Thyroid gland (tissue), 4 donors: ENCODE data around the gene ANXA6.

Source experiments
- CTCF ChIP-seq, 6 experiments: fragments of 200-600 bp in 3 of 6; fragments of 450-650 bp in 3 of 6; sonication (generic) in 3 of 6; IDR thresholded peaks; one replicate each; pipeline ENCODE4 v1.5.1; 2016 to 2019; ENCODE audit warnings: antibody characterized with exemption in 6 of 6, mild to moderate bottlenecking in 2 of 6, inconsistent platforms in 1 of 6, moderate library complexity in 1 of 6
- POLR2A ChIP-seq, 2 donors: fragments of 450-650 bp; IDR thresholded peaks; one replicate each; pipeline ENCODE4 v1.6.1; 2017; ENCODE audit warnings: antibody characterized with exemption in 2 of 2, mild to moderate bottlenecking in 2 of 2, moderate library complexity in 1 of 2

GRCh38 chr5:151058301-151058700 lies 99.3 kb downstream of the ANXA6 start:
- TF ChIP-seq CTCF (IDR thresholded peaks at IDR 0.05), result no peak
- TF ChIP-seq POLR2A (IDR thresholded peaks at IDR 0.05), result no peak
